GM19438 (cell line): Measurements from ENCODE around the gene UQCRC1.

Experiments
- ATAC-seq: cut with Tn5 transposase; IDR thresholded peaks from one replicate; pipeline ENCODE4 v1.9.1; 2021; ENCODE audit warnings: low read depth; ENCODE audit not compliant: unreplicated experiment

Gene UQCRC1

DNA sequence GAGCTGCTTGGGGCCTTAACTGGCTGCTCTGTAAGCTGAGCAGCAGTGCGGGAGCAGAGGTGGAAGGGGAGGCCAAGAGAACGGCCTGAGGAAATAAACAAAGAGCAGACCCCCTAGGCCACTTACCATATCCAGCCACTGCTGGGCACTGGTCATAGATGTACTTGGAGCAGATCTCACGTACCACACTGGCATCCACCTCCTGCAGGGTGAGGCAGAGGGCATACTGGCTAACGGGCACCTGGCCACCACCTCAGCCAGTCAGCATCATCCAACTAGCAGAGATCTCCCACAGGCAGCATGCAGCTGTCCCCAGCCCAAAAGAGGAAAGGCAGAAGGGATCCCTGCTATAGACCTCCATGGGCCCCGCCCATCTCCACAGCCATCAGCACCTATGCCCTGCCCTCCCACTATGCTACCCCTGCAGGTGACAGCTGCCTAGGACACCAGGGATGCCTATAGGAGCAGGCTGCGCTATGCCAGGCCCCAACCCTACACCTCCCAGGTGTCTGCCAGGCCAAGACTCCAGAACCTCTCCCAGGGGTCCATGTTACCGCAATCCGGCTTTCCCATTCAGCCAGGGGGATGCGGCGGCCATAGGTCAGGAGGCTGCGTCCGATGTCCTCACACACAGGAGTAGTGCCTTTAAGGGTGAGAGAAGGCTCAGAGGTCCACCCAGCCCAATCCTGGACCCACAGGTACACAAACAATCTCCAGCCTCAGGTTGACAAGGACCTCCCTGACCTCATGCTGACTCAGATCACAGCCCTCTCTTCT, 9.7 kb downstream of the UQCRC1 start:
- no peak for ATAC-seq

- no peak for ATAC-seq
These were observed 10.4 kb downstream of the UQCRC1 start for GRCh38 chr3:48599077-48599501.

DNA sequence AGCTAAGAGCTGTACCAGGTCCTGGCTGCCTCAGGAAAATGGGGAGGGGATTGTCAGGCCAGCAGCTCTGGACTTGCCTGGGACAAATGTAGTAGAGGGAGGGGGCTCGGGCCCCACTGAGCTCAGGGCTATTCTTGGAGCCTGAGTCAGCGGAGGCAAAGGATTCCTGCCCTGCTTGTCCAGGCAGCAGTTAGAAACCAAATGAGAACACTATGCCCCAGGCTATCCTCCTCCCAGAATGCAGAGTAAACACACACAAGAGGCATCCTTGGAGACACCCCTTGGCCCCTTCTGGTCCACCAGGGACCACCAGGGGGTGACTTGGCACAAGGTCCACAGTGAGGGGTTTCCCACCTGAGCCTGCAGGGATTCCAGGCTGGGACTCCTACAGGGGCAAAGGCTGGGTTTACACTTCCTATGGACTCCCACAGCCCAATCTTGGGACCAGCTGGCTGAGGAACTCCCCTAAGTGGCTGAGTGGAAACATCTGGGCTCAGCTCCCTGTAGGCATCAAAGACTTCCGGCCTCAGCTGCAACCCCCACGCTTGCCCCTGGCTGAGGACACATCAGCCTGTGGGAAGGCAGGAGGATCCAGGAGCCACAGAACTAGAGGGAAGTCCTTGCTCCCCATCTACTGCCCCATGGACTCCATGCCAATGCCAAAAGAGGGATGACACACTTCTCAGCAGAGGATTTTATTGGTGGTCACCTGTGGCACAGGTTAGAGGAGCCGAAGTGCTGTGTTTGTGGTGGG, 10.9 kb downstream of the UQCRC1 start:
- no peak for ATAC-seq

- no peak for ATAC-seq
These were observed 12.0 kb downstream of the UQCRC1 start for GRCh38 chr3:48597408-48597800.

- no peak for ATAC-seq
These were observed 12.6 kb downstream of the UQCRC1 start for GRCh38 chr3:48596676-48597407.

GRCh38 chr3:48596157-48596556, 13.3 kb downstream of the UQCRC1 start:
- no peak for ATAC-seq

DNA sequence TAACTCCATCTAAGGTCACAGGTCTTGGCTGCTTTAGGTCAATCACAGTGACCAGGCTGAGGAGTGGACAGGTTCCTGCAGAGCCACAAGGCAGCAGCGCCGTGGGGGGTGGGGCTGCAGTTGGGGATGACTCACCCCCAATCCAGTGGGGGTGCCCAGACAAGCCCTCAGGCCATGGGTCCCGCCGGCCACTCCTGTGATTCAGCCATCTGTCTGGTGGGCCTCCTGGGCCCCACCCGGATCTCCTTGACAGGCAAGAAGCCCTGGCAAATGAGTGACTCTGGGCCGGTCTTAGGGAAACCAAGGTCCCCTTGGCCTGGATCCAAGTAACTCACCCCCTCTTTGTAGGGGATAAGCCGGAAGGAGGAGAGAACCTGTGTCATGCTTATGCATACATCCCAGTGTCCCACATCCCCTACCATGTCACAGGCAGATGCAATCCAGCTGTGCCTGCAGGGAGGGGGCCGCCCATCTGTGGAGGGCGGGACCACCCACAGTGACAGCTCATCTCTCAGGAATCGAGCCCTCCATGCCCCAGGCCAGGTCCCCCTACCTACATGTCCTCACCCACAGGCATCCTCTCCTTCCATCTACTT, 13.8 kb downstream of the UQCRC1 start:
- ATAC-seq = no peak

DNA sequence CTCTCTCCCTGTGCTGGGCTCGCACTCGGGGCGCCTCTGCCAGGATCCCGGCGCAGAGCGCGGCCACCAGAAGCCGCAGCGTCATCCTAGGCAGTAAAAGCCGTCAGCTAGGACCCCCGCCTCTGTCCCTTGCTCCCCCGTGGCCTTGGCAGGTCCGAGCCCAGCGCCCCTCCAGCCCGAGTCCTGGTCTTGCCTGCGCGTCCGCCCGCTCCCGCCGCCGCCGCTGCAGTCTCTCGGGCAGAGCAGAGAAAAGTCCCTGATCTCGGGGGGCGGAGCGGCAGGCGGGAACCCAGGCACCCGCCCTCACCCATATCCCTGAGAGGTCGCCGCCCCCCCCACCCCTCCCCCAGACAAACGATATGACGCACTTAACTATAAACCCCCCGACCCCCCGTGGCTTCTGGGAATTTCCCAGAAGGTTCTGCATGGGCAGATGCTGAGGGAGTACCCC, 14.3 kb downstream of the UQCRC1 start, which contains the start of gene COL7A1:
Gene COL7A1, minus strand, starts transcription at position 255 of the 451 bp plus-strand sequence. Its CDS starts 170 bp downstream, at position 85.
- ATAC-seq = no peak

DNA sequence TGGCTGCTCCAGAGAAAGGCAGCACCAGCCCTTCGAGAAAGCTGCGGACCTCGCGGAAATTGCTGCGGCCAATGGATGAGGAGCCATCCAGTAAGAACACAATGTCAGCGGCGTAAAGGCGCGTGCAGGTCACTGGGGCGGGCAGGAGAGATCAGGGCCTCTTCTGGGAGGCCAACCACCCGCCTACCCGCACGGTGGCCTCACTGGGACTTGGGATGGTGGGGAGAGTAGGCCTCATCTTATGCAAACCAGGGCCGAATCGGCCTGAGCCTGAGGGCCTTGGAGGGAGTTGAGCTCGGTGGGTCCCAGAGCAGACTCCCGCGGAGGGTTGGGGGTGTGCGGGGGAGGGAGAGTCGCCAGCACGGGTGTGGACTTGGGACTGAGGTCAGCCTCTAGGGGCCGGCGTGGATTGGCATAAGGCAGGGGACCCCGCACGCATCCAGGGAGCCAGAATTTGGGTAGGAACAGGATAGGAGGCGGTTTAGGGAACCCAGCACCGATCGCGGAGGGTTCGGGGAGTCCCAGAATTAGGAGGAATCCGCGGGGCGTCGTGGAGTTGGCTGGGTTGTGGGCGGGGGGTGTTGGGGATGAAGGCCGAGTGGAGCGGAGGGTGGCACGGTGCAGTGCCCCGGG, 14.9 kb downstream of the UQCRC1 start:
- ATAC-seq = no peak

GRCh38 chr3:48593337-48593736, 16.1 kb downstream of the UQCRC1 start:
- ATAC-seq = no peak

DNA sequence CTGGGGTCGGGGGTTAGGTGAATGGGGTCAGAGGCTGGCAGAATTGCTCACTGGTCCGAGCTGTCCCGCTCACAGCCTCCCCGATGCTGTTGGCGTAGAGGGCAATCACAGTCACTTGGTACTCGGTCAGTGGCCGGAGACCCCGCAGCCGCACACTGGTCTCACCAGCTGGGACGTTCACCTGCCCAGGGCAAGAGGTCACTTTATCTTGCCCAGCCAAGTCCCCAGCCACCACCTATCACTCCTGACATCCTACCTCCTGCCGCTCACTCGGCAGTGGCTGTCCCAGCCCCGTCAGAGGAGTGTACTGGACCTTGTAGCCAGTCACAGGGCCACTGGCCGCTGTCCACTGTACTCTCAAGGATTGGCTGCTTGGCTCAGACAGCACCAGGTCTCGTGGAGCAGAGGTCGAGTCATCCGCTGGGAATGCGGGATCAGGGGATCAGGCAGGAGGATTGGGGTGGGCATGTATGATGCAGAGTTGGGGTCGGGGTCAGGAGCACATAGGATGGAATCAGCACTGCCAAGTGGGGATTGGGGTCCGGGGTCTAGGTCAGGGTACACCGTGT, 16.8 kb downstream of the UQCRC1 start:
- ATAC-seq = no peak

GRCh38 chr3:48591886-48592518, 17.4 kb downstream of the UQCRC1 start:
- ATAC-seq = no peak

DNA sequence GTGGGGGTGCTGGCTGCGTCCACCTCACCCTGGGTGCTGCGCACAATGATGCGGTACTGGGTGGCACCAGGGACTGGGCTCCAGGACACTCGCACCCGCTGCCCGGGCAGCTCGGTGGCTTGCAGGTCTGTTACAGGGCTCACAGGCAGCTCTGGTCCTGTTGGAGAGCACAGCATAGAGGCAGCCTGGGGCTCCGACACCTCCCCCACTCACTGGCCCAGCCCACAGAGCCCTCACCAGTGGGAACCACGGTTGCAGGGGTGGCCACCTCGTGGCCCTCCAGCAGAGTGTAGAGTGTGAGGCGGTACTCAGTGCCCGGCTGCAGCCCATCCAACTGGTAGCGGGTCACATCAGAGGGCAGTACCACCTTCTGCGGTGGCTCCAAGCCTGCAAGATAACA, 18.0 kb downstream of the UQCRC1 start:
- ATAC-seq = no peak

GRCh38 chr3:48588230-48588629, 21.2 kb downstream of the UQCRC1 start:
- no peak for ATAC-seq

DNA sequence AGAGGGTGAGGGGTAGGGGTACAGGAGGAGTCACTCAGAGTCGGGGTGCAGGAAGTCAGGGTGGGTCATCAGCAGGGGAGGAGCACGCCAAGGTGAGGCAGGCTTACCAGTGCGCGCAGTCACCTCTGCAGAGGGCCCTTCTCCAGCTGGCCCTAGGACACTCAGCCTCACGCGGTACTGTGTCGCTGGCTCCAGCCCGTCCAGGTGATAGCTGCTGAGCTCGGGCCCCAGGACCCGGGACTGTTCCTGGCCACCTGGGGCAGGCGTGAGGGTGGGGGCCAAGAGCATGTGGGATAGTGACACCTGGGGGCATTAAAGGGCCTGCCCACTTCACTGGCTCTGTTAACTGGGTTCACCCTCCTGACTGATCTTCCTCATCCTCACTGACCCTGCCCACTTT, 21.8 kb downstream of the UQCRC1 start:
- no peak for ATAC-seq

- ATAC-seq = no peak
These were observed 24.0 kb downstream of the UQCRC1 start for GRCh38 chr3:48585411-48585810.

DNA sequence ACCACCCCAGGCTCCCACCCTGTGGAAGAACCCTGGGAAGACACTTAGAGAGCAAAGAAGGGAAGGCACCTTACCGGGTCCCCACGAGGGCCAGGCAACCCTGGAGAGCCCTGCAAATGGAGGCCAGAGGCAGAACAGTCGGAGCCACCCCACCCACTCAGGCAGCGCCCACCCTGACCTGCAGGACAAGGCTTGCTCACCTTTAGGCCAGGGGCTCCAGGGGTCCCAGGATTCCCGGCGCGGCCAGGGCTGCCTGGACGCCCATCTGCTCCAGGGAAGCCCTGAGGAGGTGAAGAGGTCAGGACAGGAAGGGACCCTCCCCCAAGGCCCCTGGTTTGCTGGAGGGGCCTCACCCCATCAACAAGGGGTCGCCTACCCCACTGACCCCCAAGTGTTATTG, 24.6 kb downstream of the UQCRC1 start:
- ATAC-seq = no peak

DNA sequence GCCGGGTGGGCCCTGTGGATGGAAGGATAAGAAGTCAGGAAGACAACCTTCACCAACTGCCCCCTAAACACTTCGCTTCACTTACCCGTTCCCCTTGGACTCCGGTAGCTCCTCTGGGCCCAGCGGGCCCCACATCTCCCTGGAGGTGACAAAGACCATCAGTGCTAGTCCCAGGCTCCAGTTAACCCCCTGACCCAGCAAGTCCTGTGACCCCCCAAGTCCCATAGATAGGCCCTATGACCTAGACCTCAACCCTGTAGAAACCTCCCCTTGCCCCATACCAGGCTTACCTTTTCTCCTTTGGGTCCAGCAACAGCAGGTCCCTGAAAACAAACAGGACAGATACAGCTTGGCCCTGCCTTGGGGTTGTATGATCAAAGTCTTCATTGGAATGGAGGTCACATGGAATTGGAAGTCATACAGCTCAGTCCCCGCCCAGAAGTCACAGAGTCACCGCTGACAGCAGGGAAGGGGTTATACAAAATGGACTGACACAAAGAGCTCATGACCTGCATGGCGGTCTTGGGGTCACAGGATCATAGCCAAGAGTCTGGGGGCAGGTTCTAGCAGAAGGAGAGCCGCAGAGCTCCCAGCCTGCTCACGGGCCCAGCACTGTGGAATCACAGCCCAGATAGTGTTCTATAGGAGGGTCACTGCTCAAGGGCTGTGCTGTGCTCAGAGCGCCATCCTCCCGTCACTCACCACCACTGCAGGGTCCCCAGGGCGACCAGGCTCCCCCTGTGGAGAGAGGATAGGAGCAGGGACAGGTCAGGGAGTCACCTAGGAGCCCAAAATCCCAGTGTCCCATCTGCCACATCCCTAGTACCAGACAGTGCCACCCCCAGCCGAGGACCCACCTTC, 27.6 kb downstream of the UQCRC1 start:
- ATAC-seq = no peak

DNA sequence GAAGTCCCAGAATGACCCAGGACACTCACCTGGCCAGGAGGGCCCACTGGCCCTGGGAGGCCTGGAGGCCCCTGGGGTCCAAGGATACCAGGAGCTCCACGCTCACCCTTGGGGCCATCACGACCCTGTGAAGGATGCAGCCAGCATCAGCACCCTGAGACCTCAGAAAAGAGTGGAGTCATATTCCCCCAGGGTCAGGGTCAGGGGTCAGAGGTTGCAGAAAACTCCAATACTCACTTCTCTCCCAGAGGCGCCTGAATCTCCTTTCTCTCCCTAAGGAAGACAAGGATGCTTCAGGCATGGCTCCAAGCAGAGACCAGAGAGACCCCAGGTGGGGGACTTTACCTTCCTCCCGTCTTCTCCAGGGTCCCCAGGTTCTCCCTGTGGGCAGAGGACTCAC, 32.8 kb downstream of the UQCRC1 start:
- no peak for ATAC-seq
